ENCODE measurements around the gene TAF15.

Gene TAF15

DNA sequence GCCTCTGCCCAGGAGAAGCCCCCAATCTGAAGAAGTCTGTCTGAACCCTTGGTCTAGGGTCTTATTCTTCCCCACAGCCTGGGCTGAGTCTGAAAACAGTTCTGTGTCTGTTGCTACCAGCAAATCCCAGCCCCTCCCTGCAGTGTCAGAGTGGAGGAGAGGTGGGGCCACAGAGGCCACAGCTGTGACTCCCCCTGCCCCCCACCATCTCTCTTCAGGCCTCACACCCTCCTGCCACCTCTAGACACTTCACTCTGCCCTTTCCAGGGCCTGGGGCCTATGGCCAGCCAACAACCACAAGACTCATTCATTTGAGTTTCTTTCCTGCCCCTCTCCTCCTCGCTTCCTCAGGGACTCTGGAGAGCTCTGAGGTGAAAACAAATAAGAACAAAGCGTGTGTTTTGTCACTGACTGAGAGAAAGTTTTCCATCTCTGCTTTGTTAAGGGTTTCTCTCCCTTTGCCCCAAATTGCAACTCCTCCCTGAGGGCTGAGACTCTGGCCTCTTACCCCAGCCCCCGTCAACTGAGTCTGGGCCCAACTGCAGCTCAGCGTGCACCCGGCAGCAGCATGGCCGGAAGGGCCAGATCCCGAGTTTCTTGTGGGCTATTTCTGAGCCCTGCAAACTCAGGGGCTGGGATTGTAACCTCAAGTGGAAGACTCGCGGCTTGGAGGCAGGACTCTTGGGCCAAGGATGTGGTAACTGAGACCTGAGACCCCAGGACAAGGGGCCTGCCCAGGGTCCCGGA lies 35.4 kb upstream of the TAF15 start:
- Histone ChIP-seq H2AK5ac (ENCODE audit: low read length) (peak overlapping the region; percentile 12), H3K4ac (ENCODE audit: low read depth, low read length) (no peak overlapping the region), H3K9ac (ENCODE audit: low read length) (no peak overlapping the region), H3K79me2 (ENCODE audit: control insufficient read depth, insufficient read depth, low read length, poor library complexity) (no peaks in the 10 kb centered on the region), H3K27me3 (ENCODE audit: insufficient read depth, low read length) (no peaks in the 10 kb centered on the region), H2BK12ac (ENCODE audit: low read length) (no peak overlapping the region), H2AFZ (ENCODE audit: insufficient read depth, low read length, poor library complexity) (no peak overlapping the region), H4K12ac (ENCODE audit: low read depth, low read length) (no peak overlapping the region), H2BK120ac (ENCODE audit: insufficient read depth, low read length, poor library complexity) (no peak overlapping the region), H3K18ac (ENCODE audit: low read length) (no peak overlapping the region), H3K23ac (ENCODE audit: low read length) (no peak overlapping the region), H3K79me1 (ENCODE audit: low read length) (no peaks in the 10 kb centered on the region), H3K4me2 (ENCODE audit: low read length) (no peak overlapping the region), H3K27ac (ENCODE audit: low read depth, low read length) (no peak overlapping the region), H3K14ac (ENCODE audit: low read length) (no peak overlapping the region), H4K8ac (ENCODE audit: low read depth, low read length) (no peak overlapping the region), H2BK5ac (ENCODE audit: low read depth, low read length, poor library complexity) (no peak overlapping the region), H3K9me3 (ENCODE audit: insufficient read depth, low read depth, low read length) (no peaks in the 10 kb centered on the region), H3K4me1 (ENCODE audit: control insufficient read depth in 1 of 2, insufficient read depth in 2 of 2, low read length in 2 of 2) (peaks cover 11 to 12% of the 10 kb centered on the region in 2 experiments), H3K36me3 (ENCODE audit: control insufficient read depth in 1 of 2, insufficient read depth in 2 of 2, low read length in 2 of 2) (peaks cover 0 to 7% of the 10 kb centered on the region in 2 experiments), H3K4me3 (ENCODE audit: low read depth, low read length) (no peak overlapping the region), H4K91ac (ENCODE audit: low read depth, low read length) (peak overlapping the region; percentile 7)
- WGBS (ENCODE audit: extremely low coverage, insufficient coverage, insufficient read length), result no CpG with 5 or more reads among the region's 10 CpGs
- no peak for DNase-seq

DNA sequence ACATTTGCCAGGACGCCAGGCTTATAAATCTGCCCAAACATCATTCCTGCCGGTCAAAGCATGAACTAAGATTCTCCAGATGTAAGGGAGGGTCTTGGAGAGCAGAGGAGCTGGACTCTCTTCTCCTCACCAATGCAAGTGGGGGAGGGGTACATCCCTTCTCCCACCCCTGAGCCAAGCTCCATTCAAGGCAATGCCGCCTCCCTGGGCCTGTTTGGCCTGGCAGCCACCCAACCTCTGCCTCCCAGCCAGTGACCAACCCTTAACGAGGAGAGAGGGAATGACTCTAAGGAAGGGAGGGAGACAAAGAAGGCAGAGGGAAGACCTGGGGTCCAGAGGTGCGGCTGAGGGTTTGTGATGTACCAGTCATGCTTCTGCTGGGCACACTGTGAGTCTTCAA lies 34.8 kb upstream of the TAF15 start:
- Histone ChIP-seq H3K4me1 (ENCODE audit: control insufficient read depth in 1 of 2, insufficient read depth in 2 of 2, low read length in 2 of 2) (peaks cover 16% of the 10 kb centered on the region in 2 experiments), H3K4ac (ENCODE audit: low read depth, low read length) (no peak overlapping the region), H2BK5ac (ENCODE audit: low read depth, low read length, poor library complexity) (no peak overlapping the region), H4K12ac (ENCODE audit: low read depth, low read length) (no peak overlapping the region), H2AK5ac (ENCODE audit: low read length) (no peak overlapping the region), H3K18ac (ENCODE audit: low read length) (no peak overlapping the region), H3K9ac (ENCODE audit: low read length) (no peak overlapping the region), H3K79me2 (ENCODE audit: control insufficient read depth, insufficient read depth, low read length, poor library complexity) (no peaks in the 10 kb centered on the region), H3K27ac (ENCODE audit: low read depth, low read length) (no peak overlapping the region), H3K4me2 (ENCODE audit: low read length) (no peak overlapping the region), H3K9me3 (ENCODE audit: insufficient read depth, low read depth, low read length) (no peaks in the 10 kb centered on the region), H3K14ac (ENCODE audit: low read length) (no peak overlapping the region), H2BK120ac (ENCODE audit: insufficient read depth, low read length, poor library complexity) (no peak overlapping the region), H2AFZ (ENCODE audit: insufficient read depth, low read length, poor library complexity) (no peak overlapping the region), H4K8ac (ENCODE audit: low read depth, low read length) (no peak overlapping the region), H3K27me3 (ENCODE audit: insufficient read depth, low read length) (no peaks in the 10 kb centered on the region), H3K23ac (ENCODE audit: low read length) (no peak overlapping the region), H3K79me1 (ENCODE audit: low read length) (no peaks in the 10 kb centered on the region), H2BK12ac (ENCODE audit: low read length) (no peak overlapping the region), H4K91ac (ENCODE audit: low read depth, low read length) (no peak overlapping the region), H3K4me3 (ENCODE audit: low read depth, low read length) (no peak overlapping the region), H3K36me3 (ENCODE audit: control insufficient read depth in 1 of 2, insufficient read depth in 2 of 2, low read length in 2 of 2) (peaks cover 0 to 7% of the 10 kb centered on the region in 2 experiments)
- DNase-seq, result no peak
- no CpG with 5 or more reads among the region's 5 CpGs for WGBS (ENCODE audit: extremely low coverage, insufficient coverage, insufficient read length)

DNA sequence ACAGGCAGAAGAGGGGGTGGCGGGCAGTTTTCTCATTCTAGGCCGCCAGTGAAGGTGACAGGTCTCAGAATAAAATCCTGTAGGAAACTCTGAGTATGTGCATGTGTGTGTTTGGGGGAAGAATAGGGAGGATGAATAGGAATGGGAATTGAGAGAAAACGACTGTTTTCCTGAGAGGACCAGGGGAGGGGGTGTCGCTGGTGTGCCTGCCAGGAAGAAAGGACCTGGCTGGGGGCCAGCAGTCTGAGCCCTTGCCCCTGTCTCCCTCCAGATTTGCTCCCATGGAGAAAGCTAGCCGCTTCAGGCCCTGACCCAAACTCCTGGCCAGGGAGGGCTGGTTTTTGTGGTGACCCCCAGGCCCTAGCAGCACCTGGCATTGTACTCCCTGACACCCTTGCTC lies 34.2 kb upstream of the TAF15 start:
- Histone ChIP-seq H2BK120ac (ENCODE audit: insufficient read depth, low read length, poor library complexity) (no peak overlapping the region), H3K27me3 (ENCODE audit: insufficient read depth, low read length) (no peaks in the 10 kb centered on the region), H3K9me3 (ENCODE audit: insufficient read depth, low read depth, low read length) (no peaks in the 10 kb centered on the region), H3K18ac (ENCODE audit: low read length) (no peak overlapping the region), H3K9ac (ENCODE audit: low read length) (no peak overlapping the region), H3K79me2 (ENCODE audit: control insufficient read depth, insufficient read depth, low read length, poor library complexity) (no peaks in the 10 kb centered on the region), H4K91ac (ENCODE audit: low read depth, low read length) (no peak overlapping the region), H2AK5ac (ENCODE audit: low read length) (no peak overlapping the region), H4K12ac (ENCODE audit: low read depth, low read length) (no peak overlapping the region), H2AFZ (ENCODE audit: insufficient read depth, low read length, poor library complexity) (no peak overlapping the region), H2BK5ac (ENCODE audit: low read depth, low read length, poor library complexity) (no peak overlapping the region), H3K79me1 (ENCODE audit: low read length) (no peaks in the 10 kb centered on the region), H3K27ac (ENCODE audit: low read depth, low read length) (no peak overlapping the region), H3K4ac (ENCODE audit: low read depth, low read length) (no peak overlapping the region), H3K36me3 (ENCODE audit: control insufficient read depth in 1 of 2, insufficient read depth in 2 of 2, low read length in 2 of 2) (peaks cover 0 to 7% of the 10 kb centered on the region in 2 experiments), H3K23ac (ENCODE audit: low read length) (no peak overlapping the region), H3K4me2 (ENCODE audit: low read length) (no peak overlapping the region), H2BK12ac (ENCODE audit: low read length) (no peak overlapping the region), H3K14ac (ENCODE audit: low read length) (no peak overlapping the region), H4K8ac (ENCODE audit: low read depth, low read length) (no peak overlapping the region), H3K4me3 (ENCODE audit: low read depth, low read length) (no peak overlapping the region), H3K4me1 (ENCODE audit: control insufficient read depth in 1 of 2, insufficient read depth in 2 of 2, low read length in 2 of 2) (peaks cover 16% of the 10 kb centered on the region in 2 experiments)
- DNase-seq, result no peak
- WGBS (ENCODE audit: extremely low coverage, insufficient coverage, insufficient read length), result no CpG with 5 or more reads among the region's 5 CpGs

DNA sequence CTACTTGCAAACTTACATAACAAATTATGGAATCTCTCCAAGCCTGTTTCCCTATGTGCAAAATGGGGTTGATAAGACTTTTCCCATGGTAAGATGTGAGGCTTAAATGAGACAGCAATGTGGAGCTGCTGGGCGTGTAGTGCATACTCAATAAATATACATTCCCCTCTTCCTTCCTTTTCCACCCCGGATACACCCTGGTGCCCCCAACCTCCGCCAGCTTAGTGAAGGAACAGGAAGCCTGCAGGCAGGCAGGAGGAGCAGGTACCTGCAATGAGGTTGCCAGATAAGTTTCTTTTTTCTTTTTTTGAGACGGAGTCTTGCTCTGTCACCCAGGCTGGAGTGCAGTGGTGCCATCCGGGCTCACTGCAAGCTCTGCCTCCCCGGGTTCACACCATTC lies 33.7 kb upstream of the TAF15 start:
- Histone ChIP-seq H3K4ac (ENCODE audit: low read depth, low read length) (no peak overlapping the region), H3K14ac (ENCODE audit: low read length) (no peak overlapping the region), H3K4me3 (ENCODE audit: low read depth, low read length) (no peak overlapping the region), H4K12ac (ENCODE audit: low read depth, low read length) (no peak overlapping the region), H3K9ac (ENCODE audit: low read length) (no peak overlapping the region), H3K18ac (ENCODE audit: low read length) (no peak overlapping the region), H3K27me3 (ENCODE audit: insufficient read depth, low read length) (no peaks in the 10 kb centered on the region), H2BK12ac (ENCODE audit: low read length) (no peak overlapping the region), H2BK120ac (ENCODE audit: insufficient read depth, low read length, poor library complexity) (no peak overlapping the region), H3K27ac (ENCODE audit: low read depth, low read length) (no peak overlapping the region), H3K79me2 (ENCODE audit: control insufficient read depth, insufficient read depth, low read length, poor library complexity) (no peaks in the 10 kb centered on the region), H3K79me1 (ENCODE audit: low read length) (no peaks in the 10 kb centered on the region), H3K4me2 (ENCODE audit: low read length) (no peak overlapping the region), H3K36me3 (ENCODE audit: control insufficient read depth in 1 of 2, insufficient read depth in 2 of 2, low read length in 2 of 2) (peaks cover 0 to 7% of the 10 kb centered on the region in 2 experiments), H3K9me3 (ENCODE audit: insufficient read depth, low read depth, low read length) (no peaks in the 10 kb centered on the region), H4K8ac (ENCODE audit: low read depth, low read length) (no peak overlapping the region), H3K4me1 (ENCODE audit: control insufficient read depth in 1 of 2, insufficient read depth in 2 of 2, low read length in 2 of 2) (peaks cover 16% of the 10 kb centered on the region in 2 experiments), H4K91ac (ENCODE audit: low read depth, low read length) (no peak overlapping the region), H3K23ac (ENCODE audit: low read length) (no peak overlapping the region), H2BK5ac (ENCODE audit: low read depth, low read length, poor library complexity) (no peak overlapping the region), H2AK5ac (ENCODE audit: low read length) (no peak overlapping the region), H2AFZ (ENCODE audit: insufficient read depth, low read length, poor library complexity) (no peak overlapping the region)
- no peak for DNase-seq
- WGBS (ENCODE audit: extremely low coverage, insufficient coverage, insufficient read length), result no CpG with 5 or more reads among the region's 6 CpGs

Data from trophoblast cell (in vitro differentiated cells and primary cell).